Testis (tissue), 3 donors: ENCODE data around the gene PGAM1. TPM values are rescaled to one million over a fixed set of nuclear protein-coding genes. Genes with fewer than 3 reads are reported as not detected.

Source experiments
- DNase-seq: peaks from one replicate; pipeline ENCODE4 v3.0.0-alpha.2; 2019
- H3K27ac ChIP-seq, 2 donors: fragments of 200-600 bp; sonication (generic); one replicate each; pipeline ENCODE4 v1.5.1; 2019
- H3K27me3 ChIP-seq: fragments of 200-600 bp; sonication (generic); one replicate; pipeline ENCODE4 v1.5.1; 2019
- H3K36me3 ChIP-seq: fragments of 200-600 bp; sonication (generic); one replicate; pipeline ENCODE4 v1.5.1; 2017; ENCODE audit warnings: low read depth; ENCODE audit errors: missing control alignments
- H3K4me1 ChIP-seq: fragments of 200-600 bp; sonication (generic); one replicate; pipeline ENCODE4 v1.5.1; 2019
- H3K4me3 ChIP-seq, 2 donors: fragments of 200-600 bp; sonication (generic); one replicate each; pipeline ENCODE4 v1.5.1; 2017 to 2019
- H3K9me3 ChIP-seq: fragments of 200-600 bp; sonication (generic); one replicate; pipeline ENCODE4 v1.5.1; 2017
- CTCF ChIP-seq, 3 experiments: fragments of 450-650 bp in 2 of 3; fragments of 200-600 bp in 1 of 3; sonication (generic) in 1 of 3; IDR thresholded peaks; one replicate each; pipeline ENCODE4 v1.5.1; 2016 to 2019; ENCODE audit warnings: antibody characterized with exemption in 3 of 3, mild to moderate bottlenecking in 2 of 3, moderate library complexity in 1 of 3
- POLR2A ChIP-seq: fragments of 450-650 bp; IDR thresholded peaks from one replicate; pipeline ENCODE4 v1.6.1; 2017; ENCODE audit warnings: antibody characterized with exemption, mild to moderate bottlenecking, moderate library complexity
- WGBS, 2 donors: methylation state at CpG; one replicate each; pipeline ENCODE4 v1.1.5; 2018; 5-methylcytosine and 5-hydroxymethylcytosine counted together
- intact Hi-C: fragments of 100-400 bp; cut with DNase I; formaldehyde crosslinking; loops from one replicate; pipeline ENCODE4 v1.15.1; 2023; ENCODE audit warnings: low total_unique reads
- polyA plus RNA-seq: library from polyadenylated mRNA; stranded (reverse); fragments of 350-450 nt; fragmentation: Illumina TruSeq; extraction: RNeasy Lipid Tissue Mini Kit (QIAGEN cat#74804); gene quantifications from one replicate; pipeline ENCODE4 v1.2.3, GENCODE V29; 2014; ENCODE audit warnings: low read depth, low replicate concordance; ENCODE audit not compliant: insufficient read depth
- small RNA-seq, 2 donors: library from RNA; depleted of rRNA; stranded (forward); fragments of <200 nt; gene quantifications; one replicate each; pipeline ENCODE3, GENCODE V24; 2016
- total RNA-seq, 2 donors: library from RNA; depleted of rRNA; stranded (reverse); fragments of >200 nt; gene quantifications; one replicate each; pipeline ENCODE4 v1.2.3, GENCODE V29; 2016

PGAM1 gene
- total and polyA plus RNA-seq, 3 donors from 2014 or later, result 238 to 279 (median 244) TPM

- no peak for DNase-seq
- intact Hi-C loops, result no loop called here
- Histone ChIP-seq H3K27me3 (no peaks in the 10 kb centered on the region), H3K9me3 (no peaks in the 10 kb centered on the region), H3K4me3 (no peak overlapping the region), H3K4me1 (peaks cover 19% of the 10 kb centered on the region), H3K27ac (no peak overlapping the region), H3K36me3 (peaks cover 7% of the 10 kb centered on the region)
- TF ChIP-seq POLR2A (no peak), CTCF (IDR thresholded peaks at IDR 0.05) (no peak)
- 85 to 87% methylated on average over 9 of the region's 9 CpGs for WGBS, 2 donors
These were observed 53.9 kb downstream of the PGAM1 start for GRCh38 chr10:97479939-97480338.

- intact Hi-C loops, result no loop called here
- no peak for DNase-seq
- H3K9me3 ChIP-seq, result no peaks in the 10 kb centered on the region
- H3K27me3 ChIP-seq, result no peaks in the 10 kb centered on the region
- no peak for TF ChIP-seq POLR2A
- no peak for TF ChIP-seq CTCF (IDR thresholded peaks at IDR 0.05)
- WGBS, 2 donors, result 89 to 90% methylated on average over 4 of the region's 4 CpGs
- H3K27ac ChIP-seq, result no peak overlapping the region
- no peak overlapping the region for H3K4me3 ChIP-seq
- H3K4me1 ChIP-seq, result peaks cover 14% of the 10 kb centered on the region
- peaks cover 7% of the 10 kb centered on the region for H3K36me3 ChIP-seq
These were observed 55.1 kb downstream of the PGAM1 start for GRCh38 chr10:97481071-97481470.

- H3K9me3 ChIP-seq, result no peaks in the 10 kb centered on the region
- H3K27ac ChIP-seq, result no peak overlapping the region
- intact Hi-C loops, result no loop called here
- no peaks in the 10 kb centered on the region for H3K27me3 ChIP-seq
- DNase-seq, result no peak
- TF ChIP-seq POLR2A (no peak), CTCF (IDR thresholded peaks at IDR 0.05) (no peak)
- H3K4me3 ChIP-seq, result no peak overlapping the region
- 92 to 94% methylated on average over 1 of the region's 1 CpG for WGBS, 2 donors
- H3K4me1 ChIP-seq, result peaks cover 4% of the 10 kb centered on the region
- H3K36me3 ChIP-seq, result peaks cover 1% of the 10 kb centered on the region
These were observed 56.4 kb downstream of the PGAM1 start for GRCh38 chr10:97482381-97482780.

Small RNAs within 50 kb of the gene (small RNA-seq; reads per million reads assigned to genes)
- 0 reads per million in 2 donors for gene RF00019

Other genes starting within 250 kb of the PGAM1 start
- gene SLIT1, start 240.2 kb upstream of the PGAM1 start, total RNA-seq, result 1 to 10 TPM; 1.9 to 2.5 TPM
- 4.6 TPM for gene SLIT1, start 240.2 kb upstream of the PGAM1 start, polyA plus RNA-seq
- gene ARHGAP19, start 133.6 kb upstream of the PGAM1 start, total RNA-seq, result 10 to 100 TPM; 50.0 to 54.6 TPM
- 40.5 TPM for gene ARHGAP19, start 133.6 kb upstream of the PGAM1 start, polyA plus RNA-seq
- gene FRAT1, start 106.9 kb upstream of the PGAM1 start, total RNA-seq, result 10 to 100 TPM; 22.1 to 29.9 TPM
- gene FRAT1, start 106.9 kb upstream of the PGAM1 start, polyA plus RNA-seq, result 9.7 TPM
- 10 to 100 TPM; 35.7 to 37.0 TPM for gene FRAT2, start 91.5 kb upstream of the PGAM1 start, total RNA-seq
- 18.8 TPM for gene FRAT2, start 91.5 kb upstream of the PGAM1 start, polyA plus RNA-seq
- 10 to 100 TPM; 53.5 to 54.6 TPM for gene RRP12, start 24.9 kb upstream of the PGAM1 start, total RNA-seq
- gene RRP12, start 24.9 kb upstream of the PGAM1 start, polyA plus RNA-seq, result 38.1 TPM
- 10 to 100 TPM; 24.5 to 27.9 TPM for gene EXOSC1, start 19.8 kb downstream of the PGAM1 start, total RNA-seq
- 31.4 TPM for gene EXOSC1, start 19.8 kb downstream of the PGAM1 start, polyA plus RNA-seq
- gene ZDHHC16, start 20.0 kb downstream of the PGAM1 start, total RNA-seq, result 10 to 100 TPM; 42.8 to 58.0 TPM
- 40.5 TPM for gene ZDHHC16, start 20.0 kb downstream of the PGAM1 start, polyA plus RNA-seq
- 100 to 1,000 TPM; 206 to 253 TPM for gene MMS19, start 72.2 kb downstream of the PGAM1 start, total RNA-seq
- gene MMS19, start 72.2 kb downstream of the PGAM1 start, polyA plus RNA-seq, result 109 TPM
- 100 to 1,000 TPM; 111 to 143 TPM for gene UBTD1, start 72.7 kb downstream of the PGAM1 start, total RNA-seq
- 74.1 TPM for gene UBTD1, start 72.7 kb downstream of the PGAM1 start, polyA plus RNA-seq
- gene ANKRD2, start 146.6 kb downstream of the PGAM1 start, total RNA-seq, result 1 to 10 TPM in 1 of 2 donors, under 1 TPM in 1; 0.43 to 1.9 TPM
- 3.5 TPM for gene ANKRD2, start 146.6 kb downstream of the PGAM1 start, polyA plus RNA-seq
- under 1 TPM; 0.25 to 0.55 TPM for gene HOGA1, start 158.2 kb downstream of the PGAM1 start, total RNA-seq
- 1.5 TPM for gene HOGA1, start 158.2 kb downstream of the PGAM1 start, polyA plus RNA-seq
- gene C10orf62, start 163.5 kb downstream of the PGAM1 start, total RNA-seq, result 100 to 1,000 TPM; 108 to 373 TPM
- 304 TPM for gene C10orf62, start 163.5 kb downstream of the PGAM1 start, polyA plus RNA-seq
- 1 to 10 TPM; 7.1 to 7.5 TPM for gene MORN4, start 207.3 kb downstream of the PGAM1 start, total RNA-seq
- 23.3 TPM for gene MORN4, start 207.3 kb downstream of the PGAM1 start, polyA plus RNA-seq
- 10 to 100 TPM; 27.4 to 31.0 TPM for gene PI4K2A, start 214.5 kb downstream of the PGAM1 start, total RNA-seq
- 24.2 TPM for gene PI4K2A, start 214.5 kb downstream of the PGAM1 start, polyA plus RNA-seq